PC-9 (cell line): ENCODE results near the gene ARID4B. TPM values are rescaled to one million over a fixed set of nuclear protein-coding genes. Genes with fewer than 3 reads are reported as not detected.

Source experiments
- BruUV-seq: library from RNA; stranded (reverse); fragments of 400-500 nt; replicated peaks from 2 replicates; lab custom pipeline; 2021; lab: Mats Ljungman, UMichigan
- CTCF ChIA-PET: fragments of 300-600 bp; sonication (Branson Sonifier 250); formaldehyde crosslinking; loops from one replicate; lab custom pipeline; 2022; ENCODE audit warnings: antibody characterized with exemption; lab: Charles Lee
- POLR2A ChIA-PET: fragments of 300-600 bp; sonication (Branson Sonifier 250); formaldehyde crosslinking; loops from one replicate; lab custom pipeline; 2022; ENCODE audit warnings: antibody characterized with exemption; ENCODE audit not compliant: unreplicated experiment; lab: Charles Lee
- DNase-seq, 2 experiments: peaks; one replicate each; pipeline versions ENCODE4 v3.0.0 to v3.0.0-alpha.2; 2015 to 2022; ENCODE audit warnings: mixed read lengths in 1 of 2
- H2AFZ ChIP-seq: fragments of 200-600 bp; sonication (generic); 2 replicates; pipeline ENCODE4 v1.8.1; 2017; ENCODE audit warnings: antibody characterized with exemption
- H3F3A ChIP-seq: fragments of 200-600 bp; sonication (generic); 2 replicates; pipeline ENCODE4 v1.8.1; 2017; ENCODE audit warnings: antibody characterized with exemption, mild to moderate bottlenecking, low read depth; ENCODE audit not compliant: insufficient read depth
- H3K27ac ChIP-seq: fragments of 200-600 bp; sonication (generic); 2 replicates; pipeline ENCODE4 v1.6.1; 2016; ENCODE audit warnings: mixed run types
- H3K27me3 ChIP-seq: fragments of 200-600 bp; sonication (generic); 2 replicates; pipeline ENCODE4 v1.6.1; 2016; ENCODE audit warnings: low read depth, mixed run types; ENCODE audit not compliant: insufficient read depth
- H3K36me3 ChIP-seq: fragments of 200-600 bp; sonication (generic); 2 replicates; pipeline ENCODE4 v1.6.1; 2016; ENCODE audit warnings: low read depth, mixed run types
- H3K4me1 ChIP-seq: fragments of 200-600 bp; sonication (generic); replicated peaks from 2 replicates; pipeline ENCODE4 v1.6.1; 2016; ENCODE audit warnings: mixed run types; ENCODE audit not compliant: insufficient read depth
- H3K4me2 ChIP-seq: fragments of 200-600 bp; sonication (generic); 2 replicates; pipeline ENCODE4 v1.6.1; 2017; ENCODE audit warnings: mixed run types
- H3K4me3 ChIP-seq: fragments of 200-600 bp; sonication (generic); 2 replicates; pipeline ENCODE4 v1.6.1; 2016; ENCODE audit warnings: mixed run types
- H3K79me2 ChIP-seq: fragments of 200-600 bp; sonication (generic); 2 replicates; pipeline ENCODE4 v1.6.1; 2017; ENCODE audit warnings: low read depth, mixed run types
- H3K9me2 ChIP-seq: fragments of 200-600 bp; sonication (generic); 2 replicates; pipeline ENCODE4 v1.8.1; 2017; ENCODE audit warnings: mild to moderate bottlenecking; ENCODE audit not compliant: insufficient read depth
- H3K9me3 ChIP-seq: fragments of 200-600 bp; sonication (generic); 2 replicates; pipeline ENCODE4 v1.8.1; 2016; ENCODE audit warnings: low read depth; ENCODE audit not compliant: insufficient read depth
- H4K20me1 ChIP-seq: fragments of 200-600 bp; sonication (generic); 2 replicates; pipeline ENCODE4 v1.8.1; 2017; ENCODE audit not compliant: insufficient read depth
- EZH2 ChIP-seq: fragments of 200-600 bp; sonication (generic); IDR thresholded peaks from 2 replicates; pipeline ENCODE4 v1.8.0; 2017; ENCODE audit warnings: antibody characterized with exemption, low read depth
- intact Hi-C: fragments of 100-400 bp; cut with micrococcal nuclease; formaldehyde crosslinking; loops from one replicate; pipeline ENCODE4 v1.10.0; 2022; ENCODE audit not compliant: unreplicated experiment
- total RNA-seq: library from RNA; stranded (reverse); gene quantifications from 2 replicates; pipeline ENCODE4 v1.2.3, GENCODE V29; 2021
- TF ChIP-seq, protein P1 (sequence below): fragments of 200-600 bp; sonication (generic); conservative IDR thresholded peaks from 2 replicates; pipeline ENCODE4 v1.6.1; 2017; ENCODE audit warnings: mixed run types, antibody characterized with exemption, mild to moderate bottlenecking, moderate library complexity

The ARID4B gene
- total RNA-seq, 1 experiment from 2014 or later: 47.1 TPM

DNA sequence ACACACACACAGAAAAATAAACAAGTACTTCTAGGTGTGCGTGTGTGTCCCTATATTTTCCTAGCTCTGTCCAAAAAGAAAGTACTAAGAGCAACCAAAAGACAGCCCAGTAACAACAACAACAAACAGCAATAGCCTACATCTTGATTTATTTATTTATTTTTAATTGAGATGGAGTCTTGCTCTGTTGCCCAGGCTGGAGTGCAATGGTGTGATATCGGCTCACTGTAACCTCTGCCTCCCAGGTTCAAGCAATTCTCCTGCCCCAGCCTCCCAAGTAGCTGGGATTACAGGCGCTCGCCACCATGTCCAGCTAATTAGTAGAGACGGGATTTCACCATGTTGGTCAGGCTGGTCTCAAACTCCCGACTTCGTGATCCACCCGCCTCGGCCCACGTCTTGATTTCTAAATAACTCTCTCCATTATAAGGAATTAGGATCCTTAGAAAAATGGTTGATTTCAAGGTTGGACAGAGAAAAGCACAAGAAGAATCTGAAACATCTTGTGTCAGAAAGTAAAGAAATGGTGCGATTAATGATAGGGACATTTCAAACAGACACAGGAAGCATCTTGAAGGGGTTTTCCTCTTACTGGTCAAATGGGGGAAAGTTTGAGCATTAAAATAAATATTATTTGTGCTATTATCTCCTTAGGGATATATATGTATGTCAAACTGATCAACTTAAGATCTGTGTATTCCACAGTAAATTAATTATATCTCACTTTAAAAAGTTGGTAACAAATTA is 59.4 kb downstream of the ARID4B start:
- DNase-seq: no peak
- Histone ChIP-seq H4K20me1 (peaks cover 70% of the 10 kb centered on the region), H2AFZ (no peak overlapping the region), H3K4me3 (no peak overlapping the region), H3K79me2 (peaks cover 88% of the 10 kb centered on the region), H3K27me3 (no peaks in the 10 kb centered on the region), H3K9me2 (no peaks in the 10 kb centered on the region), H3K4me2 (no peak overlapping the region), H3K4me1 (no peaks in the 10 kb centered on the region), H3K36me3 (no peaks in the 10 kb centered on the region), H3F3A (peaks cover 15% of the 10 kb centered on the region), H3K27ac (no peak overlapping the region), H3K9me3 (no peaks in the 10 kb centered on the region)
- BruUV-seq: no TSS peak
- TF ChIP-seq EZH2: no peak
- TF ChIP-seq, protein P1, sequence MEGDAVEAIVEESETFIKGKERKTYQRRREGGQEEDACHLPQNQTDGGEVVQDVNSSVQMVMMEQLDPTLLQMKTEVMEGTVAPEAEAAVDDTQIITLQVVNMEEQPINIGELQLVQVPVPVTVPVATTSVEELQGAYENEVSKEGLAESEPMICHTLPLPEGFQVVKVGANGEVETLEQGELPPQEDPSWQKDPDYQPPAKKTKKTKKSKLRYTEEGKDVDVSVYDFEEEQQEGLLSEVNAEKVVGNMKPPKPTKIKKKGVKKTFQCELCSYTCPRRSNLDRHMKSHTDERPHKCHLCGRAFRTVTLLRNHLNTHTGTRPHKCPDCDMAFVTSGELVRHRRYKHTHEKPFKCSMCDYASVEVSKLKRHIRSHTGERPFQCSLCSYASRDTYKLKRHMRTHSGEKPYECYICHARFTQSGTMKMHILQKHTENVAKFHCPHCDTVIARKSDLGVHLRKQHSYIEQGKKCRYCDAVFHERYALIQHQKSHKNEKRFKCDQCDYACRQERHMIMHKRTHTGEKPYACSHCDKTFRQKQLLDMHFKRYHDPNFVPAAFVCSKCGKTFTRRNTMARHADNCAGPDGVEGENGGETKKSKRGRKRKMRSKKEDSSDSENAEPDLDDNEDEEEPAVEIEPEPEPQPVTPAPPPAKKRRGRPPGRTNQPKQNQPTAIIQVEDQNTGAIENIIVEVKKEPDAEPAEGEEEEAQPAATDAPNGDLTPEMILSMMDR: no peak
- ChIA-PET CTCF (interaction anchor here (0.7 kb wide), 1 partner anchor 349 kb away, joined by 3 read pairs; no protein-coding TSS in a partner anchor), POLR2A (no interaction called here)
- intact Hi-C loops: no loop called here

- Histone ChIP-seq H4K20me1 (peaks cover 72% of the 10 kb centered on the region), H3K4me1 (no peaks in the 10 kb centered on the region), H3K36me3 (no peaks in the 10 kb centered on the region), H3K27me3 (no peaks in the 10 kb centered on the region), H3F3A (peaks cover 15% of the 10 kb centered on the region), H3K4me2 (no peak overlapping the region), H2AFZ (no peak overlapping the region), H3K79me2 (peaks cover 89% of the 10 kb centered on the region), H3K4me3 (no peak overlapping the region), H3K27ac (no peak overlapping the region), H3K9me3 (no peaks in the 10 kb centered on the region), H3K9me2 (no peaks in the 10 kb centered on the region)
- ChIA-PET CTCF (interaction anchor here (0.5 kb wide), 1 partner anchor 9 kb away, joined by 4 read pairs; no protein-coding TSS in a partner anchor), POLR2A (no interaction called here)
- intact Hi-C loops: no loop called here
- BruUV-seq: no TSS peak
- no peak for TF ChIP-seq EZH2
- no peak for DNase-seq
Observed at GRCh38 chr1:235266967-235267366, 61.0 kb downstream of the ARID4B start.

DNA sequence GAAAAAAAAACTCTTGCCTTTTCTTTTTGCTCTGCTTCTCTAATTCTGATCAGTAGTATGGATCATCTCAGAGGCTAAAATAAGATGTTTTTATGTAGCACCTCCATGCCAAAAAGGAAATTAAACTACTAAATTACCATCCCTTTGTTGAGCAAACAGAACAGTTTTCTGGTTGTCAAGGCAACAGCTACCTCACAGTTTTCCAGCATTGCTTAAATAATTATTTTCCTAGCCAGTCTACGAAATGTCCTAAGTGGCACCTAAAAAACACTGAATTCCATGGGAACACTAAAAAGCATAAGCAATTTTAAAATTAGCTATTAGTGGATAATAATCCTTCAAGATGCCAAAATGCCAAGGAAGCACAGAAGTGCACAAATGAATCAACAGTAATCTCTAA is 61.7 kb downstream of the ARID4B start:
- H3K9me3 ChIP-seq: no peaks in the 10 kb centered on the region
- no peak for DNase-seq
- CTCF ChIA-PET: no interaction called here
- H3K9me2 ChIP-seq: no peaks in the 10 kb centered on the region
- no peak overlapping the region for H3K4me2 ChIP-seq
- H3K4me1 ChIP-seq: no peaks in the 10 kb centered on the region
- no peak overlapping the region for H3K27ac ChIP-seq
- intact Hi-C loops: no loop called here
- peaks cover 15% of the 10 kb centered on the region for H3F3A ChIP-seq
- TF ChIP-seq EZH2: no peak
- TF ChIP-seq, protein P1: no peak
- peaks cover 73% of the 10 kb centered on the region for H4K20me1 ChIP-seq
- H3K4me3 ChIP-seq: no peak overlapping the region
- H3K27me3 ChIP-seq: no peaks in the 10 kb centered on the region
- POLR2A ChIA-PET: no interaction called here
- BruUV-seq: no TSS peak
- peaks cover 94% of the 10 kb centered on the region for H3K79me2 ChIP-seq
- H3K36me3 ChIP-seq: no peaks in the 10 kb centered on the region
- H2AFZ ChIP-seq: no peak overlapping the region
